Measurements from ENCODE around the gene GSC.

- TF ChIP-seq POLR2A (IDR thresholded peaks at IDR 0.05; ENCODE audit: low read depth, low read length) (no peak), POLR2AphosphoS5 (IDR thresholded peaks at IDR 0.05; ENCODE audit: low read depth, low read length) (no peak), TAF1 (IDR thresholded peaks at IDR 0.05; ENCODE audit: low read depth, low read length) (no peak)
Measured at GRCh38 chr14:94747739-94748138, 22.2 kb downstream of the GSC start.
